Panc1 (cell line): ENCODE data around the gene CHRNA5. TPM values are rescaled to one million over a fixed set of nuclear protein-coding genes. Genes with fewer than 3 reads are reported as not detected.
"Not testable (repeated sequence)": the region's sequence is repeated elsewhere in the genome, so short reads cannot be mapped to it uniquely, and the experiment has no call there.

Experiments used
- ATAC-seq: fragments of 200-7000 bp; cut with Tn5 transposase; 2 replicates; pipeline ENCODE4 v1.9.1; 2020; ENCODE audit warnings: mild to moderate bottlenecking, moderate library complexity
- BruUV-seq: library from RNA; stranded (reverse); fragments of 400-500 nt; replicated peaks from 2 replicates; lab custom pipeline; 2021; lab: Mats Ljungman, UMichigan
- CTCF ChIA-PET: fragments of 300-600 bp; sonication (Branson Sonifier 250); formaldehyde crosslinking; loops from one replicate; lab custom pipeline; 2022; ENCODE audit warnings: antibody characterized with exemption; lab: Charles Lee
- POLR2A ChIA-PET: fragments of 300-600 bp; sonication (Branson Sonifier 250); formaldehyde crosslinking; loops from one replicate; lab custom pipeline; 2022; ENCODE audit warnings: antibody characterized with exemption; lab: Charles Lee
- DNase-seq: peaks from one replicate; pipeline ENCODE4 v3.0.0-alpha.2; 2010; ENCODE audit warnings: low read depth, low spot score
- H3K27ac ChIP-seq: 2 replicates; pipeline ENCODE4 v1.5.1; 2011; ENCODE audit warnings: mild to moderate bottlenecking, low read length, inconsistent platforms
- H3K27me3 ChIP-seq: fragments of 200-500 bp; sonication (Bioruptor generic); 2 replicates; pipeline ENCODE4 v1.6.0; 2014; ENCODE audit warnings: low read length, inconsistent platforms; ENCODE audit not compliant: control insufficient read depth, insufficient read depth
- H3K36me3 ChIP-seq: fragments of 200-500 bp; sonication (Bioruptor generic); 2 replicates; pipeline ENCODE4 v1.5.1; 2014; ENCODE audit warnings: inconsistent platforms, mild to moderate bottlenecking, low read length, moderate library complexity; ENCODE audit not compliant: control insufficient read depth, insufficient read depth
- H3K4me1 ChIP-seq: 2 replicates; pipeline ENCODE4 v1.5.1; 2011; ENCODE audit warnings: inconsistent platforms, mild to moderate bottlenecking, low read length, moderate library complexity; ENCODE audit not compliant: control insufficient read depth, insufficient read depth
- H3K4me3 ChIP-seq, 2 experiments: 2 replicates each; pipeline ENCODE4 v1.5.1; 2011 to 2012; ENCODE audit warnings: low read depth in 2 of 2, low read length in 2 of 2, mild to moderate bottlenecking in 2 of 2, inconsistent platforms in 1 of 2, moderate library complexity in 1 of 2
- H3K9me3 ChIP-seq: fragments of 200-500 bp; sonication (Bioruptor generic); 2 replicates; pipeline ENCODE4 v1.5.1; 2014; ENCODE audit warnings: low read depth, mild to moderate bottlenecking, inconsistent platforms, low read length, moderate library complexity; ENCODE audit not compliant: control insufficient read depth, insufficient read depth
- POLR2AphosphoS5 ChIP-seq: IDR thresholded peaks from 2 replicates; pipeline ENCODE4 v1.6.1; 2012; ENCODE audit warnings: mild to moderate bottlenecking, low read depth, low read length, moderate library complexity
- SIN3A ChIP-seq: IDR thresholded peaks from 2 replicates; pipeline ENCODE4 v1.6.1; 2012; ENCODE audit warnings: low read depth, mild to moderate bottlenecking, low read length, moderate library complexity, borderline replicate concordance; ENCODE audit not compliant: insufficient read depth
- TCF7L2 ChIP-seq: IDR thresholded peaks from 2 replicates; pipeline ENCODE4 v1.6.1; 2011; ENCODE audit warnings: mild to moderate bottlenecking, low read depth, low read length, inconsistent platforms
- in situ Hi-C: cut with HindIII; loops from 2 replicates; pipeline ENCODE4 v1.10.0; 2016; ENCODE audit warnings: low sequenced_read_pairs, low pct_unique_long_range_greater_than_20kb
- intact Hi-C: fragments of 100-400 bp; cut with micrococcal nuclease; formaldehyde crosslinking; loops from one replicate; pipeline ENCODE4 v1.10.0; 2022; ENCODE audit not compliant: unreplicated experiment
- total RNA-seq: library from RNA; stranded (reverse); gene quantifications from one replicate; pipeline ENCODE4 v1.2.1, GENCODE V29; 2021; ENCODE audit not compliant: unreplicated experiment
- TF ChIP-seq, protein P1 (sequence below): fragments of 450-650 bp; IDR thresholded peaks from 2 replicates; pipeline ENCODE4 v1.5.1; 2017; ENCODE audit warnings: mild to moderate bottlenecking
- TF ChIP-seq, protein P2 (sequence below), 2 experiments: IDR thresholded peaks; 2 replicates each; pipeline ENCODE4 v1.6.1; 2011 to 2012; ENCODE audit warnings: low read depth in 2 of 2, control low read depth in 1 of 2, low read length in 1 of 2, mild to moderate bottlenecking in 1 of 2, moderate library complexity in 1 of 2; ENCODE audit not compliant: insufficient read depth in 1 of 2

CHRNA5 gene
- total RNA-seq, 1 experiment from 2014 or later: 52.4 TPM

DNA sequence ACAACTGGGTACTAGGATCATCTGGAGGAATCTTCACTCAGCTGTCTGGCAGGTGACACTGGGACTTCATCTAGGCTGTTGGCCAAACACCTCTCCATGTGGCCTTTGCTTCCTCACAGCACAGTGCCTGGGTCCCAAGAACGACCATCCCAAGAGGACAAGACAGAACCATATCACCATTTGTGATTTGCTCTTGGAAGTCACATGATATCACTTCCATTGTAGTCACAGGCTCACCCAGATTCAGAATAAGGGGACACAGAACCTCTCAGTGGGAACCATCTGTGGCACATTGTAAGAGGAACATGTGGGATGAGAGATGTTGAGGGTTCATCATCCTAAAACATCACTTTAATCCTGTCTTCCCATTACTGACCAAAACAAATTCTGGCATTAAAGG lies 27.0 kb upstream of the CHRNA5 start:
- Histone ChIP-seq H3K27me3 (no peaks in the 10 kb centered on the region), H3K36me3 (peaks cover 18% of the 10 kb centered on the region), H3K9me3 (no peaks in the 10 kb centered on the region), H3K4me1 (peaks cover 17% of the 10 kb centered on the region), H3K4me3 (no peak overlapping the region), H3K27ac (no peak overlapping the region)
- DNase-seq (no peak), ATAC-seq (no peak)
- no TSS peak for BruUV-seq
- in situ Hi-C loops (no loop called here), intact Hi-C loops (no loop called here)
- POLR2A ChIA-PET: no interaction called here
- CTCF ChIA-PET: no interaction called here
- TF ChIP-seq TCF7L2 (no peak), POLR2AphosphoS5 (no peak), SIN3A (no peak)
- TF ChIP-seq, protein P1, sequence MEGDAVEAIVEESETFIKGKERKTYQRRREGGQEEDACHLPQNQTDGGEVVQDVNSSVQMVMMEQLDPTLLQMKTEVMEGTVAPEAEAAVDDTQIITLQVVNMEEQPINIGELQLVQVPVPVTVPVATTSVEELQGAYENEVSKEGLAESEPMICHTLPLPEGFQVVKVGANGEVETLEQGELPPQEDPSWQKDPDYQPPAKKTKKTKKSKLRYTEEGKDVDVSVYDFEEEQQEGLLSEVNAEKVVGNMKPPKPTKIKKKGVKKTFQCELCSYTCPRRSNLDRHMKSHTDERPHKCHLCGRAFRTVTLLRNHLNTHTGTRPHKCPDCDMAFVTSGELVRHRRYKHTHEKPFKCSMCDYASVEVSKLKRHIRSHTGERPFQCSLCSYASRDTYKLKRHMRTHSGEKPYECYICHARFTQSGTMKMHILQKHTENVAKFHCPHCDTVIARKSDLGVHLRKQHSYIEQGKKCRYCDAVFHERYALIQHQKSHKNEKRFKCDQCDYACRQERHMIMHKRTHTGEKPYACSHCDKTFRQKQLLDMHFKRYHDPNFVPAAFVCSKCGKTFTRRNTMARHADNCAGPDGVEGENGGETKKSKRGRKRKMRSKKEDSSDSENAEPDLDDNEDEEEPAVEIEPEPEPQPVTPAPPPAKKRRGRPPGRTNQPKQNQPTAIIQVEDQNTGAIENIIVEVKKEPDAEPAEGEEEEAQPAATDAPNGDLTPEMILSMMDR: no peak
- TF ChIP-seq, protein P2, sequence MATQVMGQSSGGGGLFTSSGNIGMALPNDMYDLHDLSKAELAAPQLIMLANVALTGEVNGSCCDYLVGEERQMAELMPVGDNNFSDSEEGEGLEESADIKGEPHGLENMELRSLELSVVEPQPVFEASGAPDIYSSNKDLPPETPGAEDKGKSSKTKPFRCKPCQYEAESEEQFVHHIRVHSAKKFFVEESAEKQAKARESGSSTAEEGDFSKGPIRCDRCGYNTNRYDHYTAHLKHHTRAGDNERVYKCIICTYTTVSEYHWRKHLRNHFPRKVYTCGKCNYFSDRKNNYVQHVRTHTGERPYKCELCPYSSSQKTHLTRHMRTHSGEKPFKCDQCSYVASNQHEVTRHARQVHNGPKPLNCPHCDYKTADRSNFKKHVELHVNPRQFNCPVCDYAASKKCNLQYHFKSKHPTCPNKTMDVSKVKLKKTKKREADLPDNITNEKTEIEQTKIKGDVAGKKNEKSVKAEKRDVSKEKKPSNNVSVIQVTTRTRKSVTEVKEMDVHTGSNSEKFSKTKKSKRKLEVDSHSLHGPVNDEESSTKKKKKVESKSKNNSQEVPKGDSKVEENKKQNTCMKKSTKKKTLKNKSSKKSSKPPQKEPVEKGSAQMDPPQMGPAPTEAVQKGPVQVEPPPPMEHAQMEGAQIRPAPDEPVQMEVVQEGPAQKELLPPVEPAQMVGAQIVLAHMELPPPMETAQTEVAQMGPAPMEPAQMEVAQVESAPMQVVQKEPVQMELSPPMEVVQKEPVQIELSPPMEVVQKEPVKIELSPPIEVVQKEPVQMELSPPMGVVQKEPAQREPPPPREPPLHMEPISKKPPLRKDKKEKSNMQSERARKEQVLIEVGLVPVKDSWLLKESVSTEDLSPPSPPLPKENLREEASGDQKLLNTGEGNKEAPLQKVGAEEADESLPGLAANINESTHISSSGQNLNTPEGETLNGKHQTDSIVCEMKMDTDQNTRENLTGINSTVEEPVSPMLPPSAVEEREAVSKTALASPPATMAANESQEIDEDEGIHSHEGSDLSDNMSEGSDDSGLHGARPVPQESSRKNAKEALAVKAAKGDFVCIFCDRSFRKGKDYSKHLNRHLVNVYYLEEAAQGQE (IDR thresholded peaks at IDR 0.05; ENCODE audit: insufficient read depth in 1 of 2, low read depth in 2 of 2, low read length in 1 of 2): no peak

DNA sequence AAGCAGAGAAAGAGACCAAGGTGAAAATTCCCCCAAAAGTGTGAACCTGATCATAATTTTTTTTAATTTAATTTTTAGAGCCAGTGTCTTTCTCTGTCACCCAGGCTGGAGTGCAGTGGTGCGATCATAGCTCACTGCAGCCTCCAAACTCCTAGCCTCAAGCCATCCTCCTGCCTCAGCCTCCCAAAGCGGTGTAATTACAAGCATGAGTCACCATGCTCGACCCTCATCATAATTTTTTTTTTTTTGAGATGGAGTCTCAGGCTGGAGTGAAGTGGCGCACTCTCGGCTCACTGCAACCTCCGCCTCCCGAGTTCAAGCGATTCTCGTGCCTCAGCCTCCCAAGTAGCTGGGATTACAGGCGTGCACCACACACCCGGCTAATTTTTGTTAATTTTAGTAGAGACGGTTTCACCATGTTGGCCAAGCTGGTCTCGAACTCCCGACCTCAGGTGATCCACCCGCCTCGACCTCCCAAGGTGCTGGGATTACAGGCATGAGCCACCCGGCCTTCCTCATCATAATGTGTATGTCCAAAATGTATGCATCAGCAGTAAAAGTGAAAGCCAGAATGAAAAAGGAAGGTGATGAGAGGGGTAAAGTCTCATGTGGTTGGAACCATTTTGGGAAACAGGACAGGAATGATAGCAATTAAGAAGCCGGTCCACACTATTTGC lies 25.7 kb upstream of the CHRNA5 start:
- peaks cover 17% of the 10 kb centered on the region for H3K4me1 ChIP-seq
- peak overlapping the region; percentile 82 for H3K27ac ChIP-seq
- BruUV-seq: TSS peak; percentile 96
- ATAC-seq, intact Hi-C loops, DNase-seq, H3K9me3 ChIP-seq, CTCF ChIA-PET, H3K27me3 ChIP-seq, in situ Hi-C loops: not testable (repeated sequence)
- POLR2A ChIA-PET: interaction anchor here (0.7 kb wide), 2 partner anchors 26 to 32 kb away, joined by 3 to 5 read pairs; partner anchors contain the start of genes CHRNA5 and HYKK
- peak overlapping the region; percentile 74 to 96 for H3K4me3 ChIP-seq
- H3K36me3 ChIP-seq: peaks cover 23% of the 10 kb centered on the region
